ENCODE results near the gene FOXN3. TPM values are rescaled to one million over a fixed set of nuclear protein-coding genes. Genes with fewer than 3 reads are reported as not detected.

The FOXN3 gene
- total RNA-seq, 2 donors from 2014 or later = 141 to 150 TPM

- DNase-seq (ENCODE audit: low spot score) = no peak
- Histone ChIP-seq H3K4me3 (no peak overlapping the region), H3K4me1 (ENCODE audit: control insufficient read depth in 1 of 2, low read depth in 2 of 2) (peaks cover 3 to 22% of the 10 kb centered on the region in 2 donors), H3K27me3 (replicated peaks; ENCODE audit: insufficient read depth) (no peaks in the 10 kb centered on the region), H3K36me3 (no peaks in the 10 kb centered on the region), H3K27ac (no peak overlapping the region), H3K9me3 (no peaks in the 10 kb centered on the region)
- TF ChIP-seq CTCF (IDR thresholded peaks at IDR 0.05) = no peak
- ATAC-seq (ENCODE audit: insufficient number of reproducible peaks, low FRiP score, low read depth) = no peak
These were observed 218.3 kb downstream of the FOXN3 start for GRCh38 chr14:89198544-89199329.

- no peak for TF ChIP-seq CTCF (IDR thresholded peaks at IDR 0.05)
- no peak for ATAC-seq (ENCODE audit: insufficient number of reproducible peaks, low FRiP score, low read depth)
- H3K36me3 ChIP-seq = no peaks in the 10 kb centered on the region
- H3K27me3 ChIP-seq (replicated peaks; ENCODE audit: insufficient read depth) = no peaks in the 10 kb centered on the region
- peaks cover 7 to 17% of the 10 kb centered on the region in 2 donors for H3K4me1 ChIP-seq (ENCODE audit: control insufficient read depth in 1 of 2, low read depth in 2 of 2)
- H3K27ac ChIP-seq = no peak overlapping the region
- DNase-seq (ENCODE audit: low spot score) = no peak
- H3K9me3 ChIP-seq = no peaks in the 10 kb centered on the region
- H3K4me3 ChIP-seq = no peak overlapping the region
These were observed 219.4 kb downstream of the FOXN3 start for GRCh38 chr14:89197623-89198022.

- no peak overlapping the region for H3K27ac ChIP-seq
- no peaks in the 10 kb centered on the region for H3K27me3 ChIP-seq (replicated peaks; ENCODE audit: insufficient read depth)
- H3K9me3 ChIP-seq = no peaks in the 10 kb centered on the region
- ATAC-seq (ENCODE audit: insufficient number of reproducible peaks, low FRiP score, low read depth) (no peak), DNase-seq (ENCODE audit: low spot score) (no peak)
- TF ChIP-seq CTCF (IDR thresholded peaks at IDR 0.05) = no peak
- H3K4me1 ChIP-seq (ENCODE audit: control insufficient read depth in 1 of 2, low read depth in 2 of 2) = peaks cover 7 to 12% of the 10 kb centered on the region in 2 donors
- H3K4me3 ChIP-seq = no peak overlapping the region
- H3K36me3 ChIP-seq = no peaks in the 10 kb centered on the region
These were observed 220.5 kb downstream of the FOXN3 start for GRCh38 chr14:89196545-89196944.

GRCh38 chr14:89194376-89194775, 222.7 kb downstream of the FOXN3 start:
- ATAC-seq (ENCODE audit: insufficient number of reproducible peaks, low FRiP score, low read depth) (no peak), DNase-seq (ENCODE audit: low spot score) (no peak)
- TF ChIP-seq CTCF (IDR thresholded peaks at IDR 0.05) = no peak
- no peaks in the 10 kb centered on the region for H3K9me3 ChIP-seq
- H3K36me3 ChIP-seq = peaks cover 8% of the 10 kb centered on the region
- peaks cover 7 to 12% of the 10 kb centered on the region in 2 donors for H3K4me1 ChIP-seq (ENCODE audit: control insufficient read depth in 1 of 2, low read depth in 2 of 2)
- H3K27me3 ChIP-seq (replicated peaks; ENCODE audit: insufficient read depth) = no peaks in the 10 kb centered on the region
- no peak overlapping the region for H3K4me3 ChIP-seq
- H3K27ac ChIP-seq = no peak overlapping the region

- no peak for TF ChIP-seq CTCF (IDR thresholded peaks at IDR 0.05)
- ATAC-seq (ENCODE audit: insufficient number of reproducible peaks, low FRiP score, low read depth) (no peak), DNase-seq (ENCODE audit: low spot score) (no peak)
- H3K36me3 ChIP-seq = peaks cover 9% of the 10 kb centered on the region
- H3K4me1 ChIP-seq (ENCODE audit: control insufficient read depth in 1 of 2, low read depth in 2 of 2) = peaks cover 19 to 32% of the 10 kb centered on the region in 2 donors
- no peak overlapping the region for H3K27ac ChIP-seq
- H3K9me3 ChIP-seq = no peaks in the 10 kb centered on the region
- H3K27me3 ChIP-seq (replicated peaks; ENCODE audit: insufficient read depth) = no peaks in the 10 kb centered on the region
- H3K4me3 ChIP-seq = no peak overlapping the region
These were observed 226.1 kb downstream of the FOXN3 start for GRCh38 chr14:89190765-89191513.
